ENCODE results near the gene MAPRE3. TPM values are rescaled to one million over a fixed set of nuclear protein-coding genes. Genes with fewer than 3 reads are reported as not detected.

MAPRE3 gene
- total and polyA plus RNA-seq, 9 of the 15 experiments (the other 6 are each of a cell fraction or from before 2014, with no cell fraction given) = 0.70 to 43.2 (median 12.6) TPM

DNA sequence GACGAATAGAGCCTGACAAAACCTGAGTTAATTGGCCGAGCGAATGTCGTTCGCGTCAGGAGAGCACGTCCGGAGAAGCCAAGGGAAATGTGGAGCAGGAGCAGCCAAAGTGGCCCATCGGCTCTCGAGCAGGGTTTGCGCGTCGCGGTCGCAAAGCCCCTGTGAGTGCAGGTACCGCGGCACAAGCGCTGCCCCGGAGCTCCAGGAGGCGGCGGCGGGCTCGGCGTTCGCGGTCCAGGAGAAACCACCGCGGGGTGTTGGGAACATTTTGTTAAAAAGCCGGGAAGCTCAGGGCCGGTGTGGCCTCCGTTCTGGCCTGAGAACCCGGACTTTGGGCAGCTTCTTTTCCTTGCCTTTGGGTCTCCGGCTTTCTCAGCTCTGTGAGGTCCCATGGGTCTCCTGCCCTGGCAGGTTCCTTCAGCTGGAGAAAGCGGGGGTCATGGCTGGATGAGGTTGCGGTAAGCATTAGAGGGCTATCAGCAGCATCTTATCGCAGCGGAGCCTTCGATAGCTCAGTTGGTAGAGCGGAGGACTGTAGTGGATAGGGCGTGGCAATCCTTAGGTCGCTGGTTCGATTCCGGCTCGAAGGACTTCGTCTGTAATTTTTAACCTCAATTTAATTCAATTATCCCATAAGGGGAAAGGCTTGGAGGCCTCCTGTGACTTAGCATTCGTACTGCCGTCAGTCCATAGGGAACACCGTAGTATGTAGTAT, 80.0 kb downstream of the MAPRE3 start (continued):
- TF ChIP-seq, protein P1, sequence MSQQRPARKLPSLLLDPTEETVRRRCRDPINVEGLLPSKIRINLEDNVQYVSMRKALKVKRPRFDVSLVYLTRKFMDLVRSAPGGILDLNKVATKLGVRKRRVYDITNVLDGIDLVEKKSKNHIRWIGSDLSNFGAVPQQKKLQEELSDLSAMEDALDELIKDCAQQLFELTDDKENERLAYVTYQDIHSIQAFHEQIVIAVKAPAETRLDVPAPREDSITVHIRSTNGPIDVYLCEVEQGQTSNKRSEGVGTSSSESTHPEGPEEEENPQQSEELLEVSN (IDR thresholded peaks at IDR 0.05; ENCODE audit: borderline replicate concordance in 1 of 2, extremely low read depth in 1 of 2, insufficient read depth in 1 of 2, insufficient read length in 1 of 2, low read depth in 1 of 2, low read length in 1 of 2, poor library complexity in 1 of 2, severe bottlenecking in 1 of 2) = no peak
- TF ChIP-seq SIRT6 (IDR thresholded peaks at IDR 0.05; ENCODE audit: low read depth, low read length) (no peak), SMARCC2 (IDR thresholded peaks at IDR 0.05; ENCODE audit: low read depth) (no peak), NONO (IDR thresholded peaks at IDR 0.05; ENCODE audit: low read depth in 2 of 2, low read length in 1 of 2) (no peak; a peak in 1 of 4 replicates), ILK (tag; IDR thresholded peaks at IDR 0.05; ENCODE audit: borderline replicate concordance, low read depth) (no peak), SP2 (IDR thresholded peaks at IDR 0.05; ENCODE audit: extremely low read depth, low read depth, low read length, poor library complexity, severe bottlenecking) (no peak), ZNF561 (CRISPR knock-in tag; conservative IDR thresholded peaks at IDR 0.05) (no peak), MED1 (CRISPR knock-in tag; IDR thresholded peaks at IDR 0.05; ENCODE audit: borderline replicate concordance) (no peak), SRSF9 (IDR thresholded peaks at IDR 0.05; ENCODE audit: borderline replicate concordance, low read depth, low read length) (no peak), POLR2AphosphoS2 (IDR thresholded peaks at IDR 0.05; ENCODE audit: low read length) (peak; percentile 92; the same call in 1 of the 2 replicates), ZC3H8 (IDR thresholded peaks at IDR 0.05) (no peak), NFXL1 (CRISPR knock-in tag; IDR thresholded peaks at IDR 0.05) (no peak), MTA2 (IDR thresholded peaks at IDR 0.05; ENCODE audit: low read depth) (no peak)
- TF ChIP-seq, protein P2, sequence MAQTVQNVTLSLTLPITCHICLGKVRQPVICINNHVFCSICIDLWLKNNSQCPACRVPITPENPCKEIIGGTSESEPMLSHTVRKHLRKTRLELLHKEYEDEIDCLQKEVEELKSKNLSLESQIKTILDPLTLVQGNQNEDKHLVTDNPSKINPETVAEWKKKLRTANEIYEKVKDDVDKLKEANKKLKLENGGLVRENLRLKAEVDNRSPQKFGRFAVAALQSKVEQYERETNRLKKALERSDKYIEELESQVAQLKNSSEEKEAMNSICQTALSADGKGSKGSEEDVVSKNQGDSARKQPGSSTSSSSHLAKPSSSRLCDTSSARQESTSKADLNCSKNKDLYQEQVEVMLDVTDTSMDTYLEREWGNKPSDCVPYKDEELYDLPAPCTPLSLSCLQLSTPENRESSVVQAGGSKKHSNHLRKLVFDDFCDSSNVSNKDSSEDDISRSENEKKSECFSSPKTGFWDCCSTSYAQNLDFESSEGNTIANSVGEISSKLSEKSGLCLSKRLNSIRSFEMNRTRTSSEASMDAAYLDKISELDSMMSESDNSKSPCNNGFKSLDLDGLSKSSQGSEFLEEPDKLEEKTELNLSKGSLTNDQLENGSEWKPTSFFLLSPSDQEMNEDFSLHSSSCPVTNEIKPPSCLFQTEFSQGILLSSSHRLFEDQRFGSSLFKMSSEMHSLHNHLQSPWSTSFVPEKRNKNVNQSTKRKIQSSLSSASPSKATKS (CRISPR knock-in tag; IDR thresholded peaks at IDR 0.05) = peak; percentile 71; the same call in 1 of the 2 replicates
- TF ChIP-seq, protein P3, sequence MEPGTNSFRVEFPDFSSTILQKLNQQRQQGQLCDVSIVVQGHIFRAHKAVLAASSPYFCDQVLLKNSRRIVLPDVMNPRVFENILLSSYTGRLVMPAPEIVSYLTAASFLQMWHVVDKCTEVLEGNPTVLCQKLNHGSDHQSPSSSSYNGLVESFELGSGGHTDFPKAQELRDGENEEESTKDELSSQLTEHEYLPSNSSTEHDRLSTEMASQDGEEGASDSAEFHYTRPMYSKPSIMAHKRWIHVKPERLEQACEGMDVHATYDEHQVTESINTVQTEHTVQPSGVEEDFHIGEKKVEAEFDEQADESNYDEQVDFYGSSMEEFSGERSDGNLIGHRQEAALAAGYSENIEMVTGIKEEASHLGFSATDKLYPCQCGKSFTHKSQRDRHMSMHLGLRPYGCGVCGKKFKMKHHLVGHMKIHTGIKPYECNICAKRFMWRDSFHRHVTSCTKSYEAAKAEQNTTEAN (CRISPR knock-in tag; IDR thresholded peaks at IDR 0.05) = no peak
- TF ChIP-seq, protein P4, sequence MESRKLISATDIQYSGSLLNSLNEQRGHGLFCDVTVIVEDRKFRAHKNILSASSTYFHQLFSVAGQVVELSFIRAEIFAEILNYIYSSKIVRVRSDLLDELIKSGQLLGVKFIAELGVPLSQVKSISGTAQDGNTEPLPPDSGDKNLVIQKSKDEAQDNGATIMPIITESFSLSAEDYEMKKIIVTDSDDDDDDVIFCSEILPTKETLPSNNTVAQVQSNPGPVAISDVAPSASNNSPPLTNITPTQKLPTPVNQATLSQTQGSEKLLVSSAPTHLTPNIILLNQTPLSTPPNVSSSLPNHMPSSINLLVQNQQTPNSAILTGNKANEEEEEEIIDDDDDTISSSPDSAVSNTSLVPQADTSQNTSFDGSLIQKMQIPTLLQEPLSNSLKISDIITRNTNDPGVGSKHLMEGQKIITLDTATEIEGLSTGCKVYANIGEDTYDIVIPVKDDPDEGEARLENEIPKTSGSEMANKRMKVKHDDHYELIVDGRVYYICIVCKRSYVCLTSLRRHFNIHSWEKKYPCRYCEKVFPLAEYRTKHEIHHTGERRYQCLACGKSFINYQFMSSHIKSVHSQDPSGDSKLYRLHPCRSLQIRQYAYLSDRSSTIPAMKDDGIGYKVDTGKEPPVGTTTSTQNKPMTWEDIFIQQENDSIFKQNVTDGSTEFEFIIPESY (CRISPR knock-in tag; IDR thresholded peaks at IDR 0.05) = peak; percentile 99
- TF ChIP-seq, protein P5, sequence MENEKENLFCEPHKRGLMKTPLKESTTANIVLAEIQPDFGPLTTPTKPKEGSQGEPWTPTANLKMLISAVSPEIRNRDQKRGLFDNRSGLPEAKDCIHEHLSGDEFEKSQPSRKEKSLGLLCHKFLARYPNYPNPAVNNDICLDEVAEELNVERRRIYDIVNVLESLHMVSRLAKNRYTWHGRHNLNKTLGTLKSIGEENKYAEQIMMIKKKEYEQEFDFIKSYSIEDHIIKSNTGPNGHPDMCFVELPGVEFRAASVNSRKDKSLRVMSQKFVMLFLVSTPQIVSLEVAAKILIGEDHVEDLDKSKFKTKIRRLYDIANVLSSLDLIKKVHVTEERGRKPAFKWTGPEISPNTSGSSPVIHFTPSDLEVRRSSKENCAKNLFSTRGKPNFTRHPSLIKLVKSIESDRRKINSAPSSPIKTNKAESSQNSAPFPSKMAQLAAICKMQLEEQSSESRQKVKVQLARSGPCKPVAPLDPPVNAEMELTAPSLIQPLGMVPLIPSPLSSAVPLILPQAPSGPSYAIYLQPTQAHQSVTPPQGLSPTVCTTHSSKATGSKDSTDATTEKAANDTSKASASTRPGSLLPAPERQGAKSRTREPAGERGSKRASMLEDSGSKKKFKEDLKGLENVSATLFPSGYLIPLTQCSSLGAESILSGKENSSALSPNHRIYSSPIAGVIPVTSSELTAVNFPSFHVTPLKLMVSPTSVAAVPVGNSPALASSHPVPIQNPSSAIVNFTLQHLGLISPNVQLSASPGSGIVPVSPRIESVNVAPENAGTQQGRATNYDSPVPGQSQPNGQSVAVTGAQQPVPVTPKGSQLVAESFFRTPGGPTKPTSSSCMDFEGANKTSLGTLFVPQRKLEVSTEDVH (IDR thresholded peaks at IDR 0.05; ENCODE audit: low read depth, partially characterized antibody) = no peak

Data from K562 (cell line).